NT2/D1 (cell line): ENCODE results near the gene PDGFD.
A peak's percentile ranks its signal among the peaks of the same experiment; 100 is the strongest.

Source experiments
- DNase-seq: peaks from one replicate; pipeline ENCODE4 v3.0.0-alpha.2; 2011; ENCODE audit warnings: low read depth, low spot score
- H3K27me3 ChIP-seq: 2 replicates; pipeline ENCODE4 v1.6.0; 2011; ENCODE audit warnings: mild to moderate bottlenecking; ENCODE audit not compliant: insufficient read length, insufficient read depth
- H3K36me3 ChIP-seq: 2 replicates; pipeline ENCODE4 v1.6.1; 2011; ENCODE audit warnings: mild to moderate bottlenecking, low read length, mixed read lengths; ENCODE audit not compliant: insufficient read depth, insufficient read length
- H3K4me1 ChIP-seq: 2 replicates; pipeline ENCODE4 v1.5.1; 2011; ENCODE audit not compliant: insufficient read depth, insufficient read length
- H3K4me3 ChIP-seq: 2 replicates; pipeline ENCODE4 v1.5.1; 2011; ENCODE audit warnings: low read depth; ENCODE audit not compliant: insufficient read length
- H3K9ac ChIP-seq: 2 replicates; pipeline ENCODE4 v1.6.0; 2011; ENCODE audit warnings: low read depth; ENCODE audit not compliant: insufficient read length
- H3K9me3 ChIP-seq: 2 replicates; pipeline ENCODE4 v1.5.1; 2011; ENCODE audit warnings: mild to moderate bottlenecking, low read length; ENCODE audit not compliant: insufficient read depth
- SUZ12 ChIP-seq: IDR thresholded peaks from 2 replicates; pipeline ENCODE4 v1.6.1; 2011; ENCODE audit not compliant: insufficient read length, insufficient read depth; ENCODE audit errors: extremely low read depth
- YY1 ChIP-seq: IDR thresholded peaks from 2 replicates; pipeline ENCODE4 v1.6.1; 2011; ENCODE audit not compliant: insufficient read length, insufficient read depth
- ZNF274 ChIP-seq: IDR thresholded peaks from 2 replicates; pipeline ENCODE4 v1.6.1; 2011; ENCODE audit warnings: mild to moderate bottlenecking, low read depth, low read length

The PDGFD gene

DNA sequence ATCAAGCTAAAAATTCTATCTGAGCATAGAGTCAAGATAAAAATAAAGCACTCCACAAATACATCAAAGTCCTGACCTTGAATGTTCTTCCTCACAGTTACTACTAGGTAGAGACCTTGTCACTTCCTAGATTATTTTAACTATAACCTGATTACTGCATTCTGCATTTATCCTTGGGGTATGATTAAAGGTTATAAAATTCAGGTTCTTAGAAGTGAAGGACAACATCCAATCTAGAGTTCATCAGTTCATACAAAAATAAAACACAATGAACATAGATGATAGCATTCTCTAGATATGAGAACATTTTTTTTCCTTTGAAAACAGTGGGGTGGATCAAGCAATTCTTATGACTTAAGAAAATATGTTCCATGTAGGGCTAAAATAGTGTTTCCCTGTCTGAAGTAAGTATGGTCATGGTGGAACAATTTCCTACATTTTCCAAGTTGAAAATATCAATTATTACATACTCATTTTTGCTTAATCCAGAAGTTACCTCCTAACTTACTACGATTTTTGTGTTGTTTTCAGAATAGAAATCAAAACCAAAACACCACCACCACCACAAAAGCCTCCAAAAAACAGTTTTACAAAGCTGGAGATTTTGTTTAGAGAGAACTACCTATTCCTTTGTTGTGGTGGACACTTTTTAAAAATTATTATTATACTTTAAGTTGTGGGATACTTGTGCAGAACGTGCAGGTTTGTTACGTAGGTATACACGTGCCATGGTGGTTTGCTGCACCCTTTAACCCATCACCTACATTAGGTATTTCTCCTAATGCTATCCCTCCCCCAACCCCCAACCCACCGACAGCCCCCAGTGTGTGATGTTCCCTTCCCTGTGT, 239.6 kb downstream of the PDGFD start:
- H3K27me3 ChIP-seq: no peaks in the 10 kb centered on the region
- TF ChIP-seq SUZ12 (no peak), ZNF274 (no peak), YY1 (no peak)
- no peaks in the 10 kb centered on the region for H3K36me3 ChIP-seq
- H3K9me3 ChIP-seq: no peaks in the 10 kb centered on the region
- H3K9ac ChIP-seq: no peak overlapping the region
- H3K4me3 ChIP-seq: no peak overlapping the region
- no peak for DNase-seq
- H3K4me1 ChIP-seq: no peaks in the 10 kb centered on the region

GRCh38 chr11:103923451-103923931, 240.5 kb downstream of the PDGFD start:
- Histone ChIP-seq H3K4me3 (no peak overlapping the region), H3K4me1 (no peaks in the 10 kb centered on the region), H3K36me3 (no peaks in the 10 kb centered on the region), H3K27me3 (no peaks in the 10 kb centered on the region), H3K9ac (no peak overlapping the region), H3K9me3 (no peaks in the 10 kb centered on the region)
- peak; percentile 15 for DNase-seq
- TF ChIP-seq ZNF274 (no peak), YY1 (no peak), SUZ12 (no peak)

GRCh38 chr11:103920933-103921332, 243.0 kb downstream of the PDGFD start:
- Histone ChIP-seq H3K4me1 (no peaks in the 10 kb centered on the region), H3K9me3 (no peaks in the 10 kb centered on the region), H3K4me3 (no peak overlapping the region), H3K36me3 (no peaks in the 10 kb centered on the region), H3K9ac (no peak overlapping the region), H3K27me3 (no peaks in the 10 kb centered on the region)
- no peak for DNase-seq
- TF ChIP-seq YY1: no peak
- TF ChIP-seq SUZ12: no peak
- no peak for TF ChIP-seq ZNF274

DNA sequence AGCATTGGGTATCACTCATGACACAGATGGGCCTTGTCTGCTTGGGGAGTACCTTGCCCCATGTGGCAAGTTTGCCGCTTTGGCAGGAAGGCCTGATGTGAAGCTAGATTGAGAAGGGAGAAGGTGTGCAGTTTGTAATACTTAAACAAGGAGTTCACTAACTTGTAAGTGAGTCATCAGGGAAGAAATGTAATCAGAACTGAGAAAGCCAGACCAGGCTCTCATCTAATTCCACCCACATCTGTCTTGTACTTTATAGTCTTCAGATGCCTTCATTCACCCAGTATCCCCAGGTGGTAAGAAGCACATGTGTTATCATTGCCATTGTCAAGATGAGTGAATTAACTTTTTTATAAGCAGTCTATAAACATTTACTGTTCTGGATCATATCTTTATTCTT, 243.5 kb downstream of the PDGFD start:
- no peak for DNase-seq
- H3K36me3 ChIP-seq: no peaks in the 10 kb centered on the region
- no peaks in the 10 kb centered on the region for H3K27me3 ChIP-seq
- no peak overlapping the region for H3K9ac ChIP-seq
- H3K4me1 ChIP-seq: no peaks in the 10 kb centered on the region
- no peaks in the 10 kb centered on the region for H3K9me3 ChIP-seq
- no peak for TF ChIP-seq SUZ12
- TF ChIP-seq YY1: no peak
- no peak for TF ChIP-seq ZNF274
- no peak overlapping the region for H3K4me3 ChIP-seq

DNA sequence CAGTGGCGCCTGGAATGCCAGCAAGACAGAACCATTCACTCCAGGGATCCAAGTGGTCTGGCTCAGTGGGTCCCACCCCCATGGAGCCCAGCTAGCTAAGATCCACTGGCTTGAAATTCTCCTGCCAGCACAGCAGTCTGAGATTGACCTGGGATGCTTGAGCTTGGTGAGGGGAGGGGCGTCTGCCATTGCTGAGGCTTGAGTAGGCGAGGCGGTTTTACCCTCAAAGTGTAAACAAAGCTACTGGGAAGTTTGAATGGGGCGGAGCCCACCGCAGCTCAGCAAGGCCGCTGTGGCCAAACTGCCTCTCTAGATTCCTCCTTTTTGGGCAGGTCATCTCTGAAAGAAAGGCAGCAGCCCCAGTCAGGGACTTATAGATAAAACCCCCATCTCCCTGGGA, 253.2 kb downstream of the PDGFD start:
- H3K9me3 ChIP-seq: peaks cover 7% of the 10 kb centered on the region; the same call in 1 of the 2 replicates
- no peaks in the 10 kb centered on the region for H3K27me3 ChIP-seq
- DNase-seq: peak; percentile 27
- H3K4me1 ChIP-seq: no peaks in the 10 kb centered on the region
- no peak for TF ChIP-seq SUZ12
- no peak for TF ChIP-seq ZNF274
- no peak for TF ChIP-seq YY1
- no peak overlapping the region for H3K9ac ChIP-seq
- H3K36me3 ChIP-seq: no peaks in the 10 kb centered on the region
- H3K4me3 ChIP-seq: no peak overlapping the region

DNA sequence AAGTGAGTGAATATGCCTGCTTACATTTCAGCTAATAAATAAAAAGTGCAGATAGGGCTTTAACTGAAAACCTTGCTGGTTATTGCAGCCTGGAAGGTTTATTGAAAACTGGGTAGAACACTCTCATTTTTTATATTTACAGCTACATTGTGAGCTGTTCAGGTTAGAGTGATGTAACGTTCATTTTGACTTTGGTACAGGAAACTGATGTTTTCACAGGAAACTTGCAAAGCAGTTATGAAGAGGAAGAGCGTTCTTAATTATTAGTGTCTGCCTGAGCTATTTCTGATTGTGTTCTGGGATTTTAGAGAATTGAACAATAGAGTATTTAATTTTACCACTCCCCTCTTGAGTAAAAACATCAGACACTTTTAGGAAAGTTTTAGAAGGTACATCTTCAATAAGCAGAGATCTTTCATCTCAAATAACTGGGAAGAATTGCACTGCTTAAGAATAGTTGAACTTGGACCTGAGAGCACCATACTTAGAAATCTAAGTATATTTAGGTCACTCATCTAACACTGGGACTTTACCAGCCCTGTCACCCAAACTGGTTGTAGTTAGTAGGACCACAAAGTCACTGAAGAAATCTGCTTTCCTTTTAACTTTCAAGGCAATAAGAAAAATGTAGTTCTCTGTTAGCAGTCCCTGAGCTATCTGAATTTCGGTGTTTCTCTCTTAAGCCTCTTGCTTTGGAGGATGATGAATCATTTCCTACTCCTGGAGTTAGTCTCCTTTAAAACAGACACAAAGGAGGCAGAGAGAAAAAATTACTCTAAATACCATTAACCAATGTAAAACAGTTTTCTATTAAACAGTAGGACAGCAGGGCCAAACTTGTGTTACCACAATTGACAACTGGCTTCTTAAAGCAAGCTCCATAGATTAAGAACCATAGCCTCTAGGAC, 256.1 kb downstream of the PDGFD start:
- H3K9ac ChIP-seq: no peak overlapping the region
- no peaks in the 10 kb centered on the region for H3K27me3 ChIP-seq
- no peaks in the 10 kb centered on the region for H3K36me3 ChIP-seq
- no peak for DNase-seq
- TF ChIP-seq YY1: no peak
- TF ChIP-seq SUZ12: no peak
- TF ChIP-seq ZNF274: no peak
- H3K4me3 ChIP-seq: no peak overlapping the region
- H3K4me1 ChIP-seq: no peaks in the 10 kb centered on the region
- H3K9me3 ChIP-seq: no peaks in the 10 kb centered on the region

DNA sequence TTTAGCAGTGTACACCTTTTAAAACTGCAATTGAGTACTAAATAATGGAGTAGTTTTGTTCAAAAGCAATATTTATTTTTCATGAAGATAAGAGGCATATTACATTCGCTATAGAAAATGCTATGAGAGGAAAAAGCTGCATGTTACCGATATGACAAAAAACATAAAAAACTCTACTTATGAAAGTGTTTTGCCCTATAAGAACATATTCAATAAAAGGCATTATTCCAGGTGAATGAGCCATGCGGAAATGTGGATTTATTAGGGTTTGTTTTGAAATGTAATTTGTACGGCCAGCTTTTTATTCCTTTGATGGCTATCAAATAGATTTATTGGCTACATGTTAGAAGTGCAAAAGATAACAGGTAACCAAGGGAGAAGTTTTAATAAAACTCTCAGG, 256.8 kb downstream of the PDGFD start:
- no peaks in the 10 kb centered on the region for H3K27me3 ChIP-seq
- no peak overlapping the region for H3K4me3 ChIP-seq
- H3K9me3 ChIP-seq: no peaks in the 10 kb centered on the region
- TF ChIP-seq YY1: no peak
- TF ChIP-seq SUZ12: no peak
- TF ChIP-seq ZNF274: no peak
- no peaks in the 10 kb centered on the region for H3K4me1 ChIP-seq
- no peak overlapping the region for H3K9ac ChIP-seq
- H3K36me3 ChIP-seq: no peaks in the 10 kb centered on the region
- no peak for DNase-seq
